GM12864 (cell line): ENCODE results near the gene TBC1D4.
"Not testable (repeated sequence)": the region's sequence is repeated elsewhere in the genome, so short reads cannot be mapped to it uniquely, and the experiment has no call there.

Source experiments
- DNase-seq: peaks from one replicate; pipeline ENCODE4 v3.0.0-alpha.2; 2011; ENCODE audit warnings: low read depth
- H3K4me3 ChIP-seq: 2 replicates; pipeline ENCODE4 v1.5.1; 2011; ENCODE audit warnings: mild to moderate bottlenecking, low read depth, low read length, control low read depth
- CTCF ChIP-seq: IDR thresholded peaks from 2 replicates; pipeline ENCODE4 v1.5.1; 2011; ENCODE audit warnings: low read depth, mild to moderate bottlenecking, moderate library complexity, low read length, control low read depth, inconsistent platforms; ENCODE audit errors: missing control alignments

TBC1D4 gene

GRCh38 chr13:75256922-75257321, 225.0 kb downstream of the TBC1D4 start:
- TF ChIP-seq CTCF = no peak
- H3K4me3 ChIP-seq = no peak overlapping the region
- no peak for DNase-seq

GRCh38 chr13:75255653-75256052, 226.3 kb downstream of the TBC1D4 start:
- TF ChIP-seq CTCF = no peak
- no peak for DNase-seq
- no peak overlapping the region for H3K4me3 ChIP-seq

GRCh38 chr13:75255147-75255546, 226.8 kb downstream of the TBC1D4 start:
- H3K4me3 ChIP-seq = no peak overlapping the region
- no peak for TF ChIP-seq CTCF
- DNase-seq = no peak

GRCh38 chr13:75251188-75251587, 230.8 kb downstream of the TBC1D4 start:
- DNase-seq = no peak
- TF ChIP-seq CTCF = no peak
- H3K4me3 ChIP-seq = no peak overlapping the region

- TF ChIP-seq CTCF = no peak
- no peak for DNase-seq
- no peak overlapping the region for H3K4me3 ChIP-seq
Observed at GRCh38 chr13:75250526-75251178, 231.3 kb downstream of the TBC1D4 start.

GRCh38 chr13:75245578-75245977, 236.4 kb downstream of the TBC1D4 start:
- not testable (repeated sequence) for H3K4me3 ChIP-seq, DNase-seq

GRCh38 chr13:75240240-75240639, 241.7 kb downstream of the TBC1D4 start:
- not testable (repeated sequence) for DNase-seq, H3K4me3 ChIP-seq

GRCh38 chr13:75236774-75237173, 245.2 kb downstream of the TBC1D4 start:
- no peak for TF ChIP-seq CTCF
- DNase-seq = no peak
- H3K4me3 ChIP-seq = no peak overlapping the region
